Amniotic epithelial cell (primary cell): ENCODE measurements around the gene SULT2A1.
"Not testable (repeated sequence)": the region's sequence is repeated elsewhere in the genome, so short reads cannot be mapped to it uniquely, and the experiment has no call there.

Experiments
- DNase-seq: peaks from one replicate; pipeline ENCODE4 v3.0.0-alpha.2; 2010; ENCODE audit warnings: low read depth

SULT2A1 gene

DNA sequence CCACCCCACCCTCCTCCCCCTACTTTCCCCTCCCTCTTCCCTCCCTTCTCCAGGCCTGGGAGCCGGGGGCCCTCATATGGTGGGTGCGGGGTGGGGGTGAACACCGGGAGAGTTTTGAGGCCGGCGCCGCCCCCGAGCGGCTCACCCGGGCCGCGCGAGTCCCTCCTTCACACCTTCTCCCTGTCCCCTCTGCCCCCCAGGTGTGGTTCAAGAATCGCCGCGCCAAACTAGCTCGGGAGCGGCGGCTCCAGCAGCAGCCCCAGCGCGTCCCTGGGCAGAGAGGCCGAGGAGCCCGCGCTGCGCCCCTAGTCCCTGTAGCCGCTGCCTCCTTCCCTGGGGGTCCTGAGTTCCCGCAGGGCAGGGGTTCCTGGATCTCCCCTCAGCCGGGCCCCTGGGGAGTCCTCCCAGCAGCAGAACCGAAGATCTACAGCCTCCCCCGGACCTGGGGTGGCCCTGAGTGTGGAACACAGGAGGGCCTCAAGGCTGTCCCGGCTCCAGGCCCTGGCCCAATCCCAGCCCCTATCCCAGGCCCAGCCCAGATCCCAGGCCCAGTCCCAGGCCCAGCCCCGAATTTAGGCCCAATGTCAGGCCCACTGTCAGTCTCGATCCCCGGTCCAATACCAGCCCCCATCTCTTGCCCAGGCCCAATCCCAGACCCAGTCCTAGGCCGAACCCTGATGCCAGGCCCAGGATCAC is 25.4 kb downstream of the SULT2A1 start:
- no peak for DNase-seq

DNA sequence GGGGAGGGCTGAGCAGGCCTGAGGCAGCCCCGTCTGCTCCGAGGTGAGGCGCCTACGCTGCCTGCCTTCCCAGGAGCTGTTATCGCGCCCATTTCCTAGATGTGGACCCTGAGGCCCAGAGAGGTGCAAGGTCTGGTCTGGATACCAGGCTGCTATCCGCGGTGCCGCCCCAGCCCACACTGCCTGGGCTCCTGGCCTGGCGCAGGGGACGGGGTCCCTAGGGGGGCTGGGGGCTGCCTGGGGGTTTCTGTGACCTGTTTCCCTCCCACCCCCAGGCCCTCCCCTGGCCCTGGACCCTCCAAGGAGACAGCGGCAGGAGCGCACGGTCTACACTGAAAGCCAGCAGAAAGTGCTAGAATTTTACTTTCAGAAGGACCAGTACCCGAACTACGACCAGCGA is 26.3 kb downstream of the SULT2A1 start:
- DNase-seq, result not testable (repeated sequence)

DNA sequence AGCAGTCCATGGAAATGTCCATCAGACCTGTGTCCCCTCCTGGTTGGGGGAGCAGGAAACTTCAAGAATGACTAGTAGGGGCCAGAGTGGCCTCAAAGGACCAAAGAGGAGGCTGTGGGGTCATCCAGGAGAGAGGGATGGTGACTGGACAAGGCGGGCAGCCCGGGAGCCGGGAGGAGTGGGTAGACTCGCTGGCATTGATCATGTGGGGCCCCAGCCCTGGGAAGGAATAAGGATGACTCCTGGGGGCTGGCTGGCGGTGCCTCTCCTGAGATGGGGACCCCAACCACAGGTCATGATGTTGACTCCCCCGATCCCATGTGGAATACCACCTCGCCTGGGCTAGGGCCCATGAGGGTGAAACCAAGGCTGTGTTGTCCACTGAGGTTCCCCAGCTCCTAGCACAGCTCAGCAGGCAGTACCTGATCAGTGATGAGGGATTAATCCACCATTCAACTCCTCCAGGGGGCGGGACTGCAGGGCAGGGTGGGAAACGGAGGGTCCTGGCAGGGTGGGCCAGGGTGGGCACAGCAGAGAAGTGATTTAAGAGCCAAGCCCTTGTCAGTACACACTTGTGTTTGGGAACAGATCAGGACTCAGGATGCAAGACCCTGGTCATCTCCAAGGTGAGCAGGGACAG is 27.3 kb downstream of the SULT2A1 start, which contains the start of gene TPRX2:
TSS of gene TPRX2 (plus strand) at position 590 of the 640 bp plus-strand sequence. CDS start at position 602, 12 bp downstream.
- DNase-seq, result not testable (repeated sequence)

DNA sequence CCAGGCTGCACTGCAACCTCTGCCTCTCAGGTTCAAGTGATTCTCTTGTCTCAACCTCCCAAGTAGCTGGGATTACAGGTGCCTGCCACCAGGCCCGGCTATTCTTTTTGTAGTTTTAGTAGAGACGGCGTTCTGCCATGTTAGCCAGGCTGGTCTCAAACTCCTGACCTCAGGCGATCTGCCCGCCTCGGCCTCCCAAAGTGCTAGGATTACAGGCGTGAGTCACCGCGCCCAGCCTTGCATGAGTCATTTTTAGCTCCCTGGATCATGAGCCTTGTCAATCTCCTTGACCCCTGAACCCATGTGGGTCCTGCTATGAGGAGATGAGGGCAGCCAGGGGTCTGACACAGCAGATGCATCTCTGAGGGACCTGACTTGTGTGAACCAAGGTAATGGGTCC is 27.9 kb downstream of the SULT2A1 start:
- peak; percentile 42 for DNase-seq

DNA sequence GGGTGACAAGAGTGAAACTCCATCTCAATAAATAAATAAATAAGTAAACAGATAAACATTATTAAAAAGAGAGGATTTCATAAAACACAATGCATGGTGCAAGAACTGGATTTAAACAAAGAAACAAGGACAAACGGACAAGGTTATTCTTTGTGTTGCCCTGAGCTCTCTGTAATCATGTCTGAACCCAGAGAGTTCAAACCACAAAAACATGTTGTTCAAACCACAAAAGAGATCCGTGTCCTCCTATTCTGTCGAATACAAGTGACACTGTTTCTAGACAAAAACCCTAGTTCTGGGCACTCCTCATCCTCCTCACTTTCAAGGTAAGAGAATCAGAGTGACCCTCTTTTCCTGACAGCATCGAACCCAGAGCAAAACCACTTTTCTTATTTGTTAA is 31.7 kb downstream of the SULT2A1 start:
- DNase-seq, result no peak

DNA sequence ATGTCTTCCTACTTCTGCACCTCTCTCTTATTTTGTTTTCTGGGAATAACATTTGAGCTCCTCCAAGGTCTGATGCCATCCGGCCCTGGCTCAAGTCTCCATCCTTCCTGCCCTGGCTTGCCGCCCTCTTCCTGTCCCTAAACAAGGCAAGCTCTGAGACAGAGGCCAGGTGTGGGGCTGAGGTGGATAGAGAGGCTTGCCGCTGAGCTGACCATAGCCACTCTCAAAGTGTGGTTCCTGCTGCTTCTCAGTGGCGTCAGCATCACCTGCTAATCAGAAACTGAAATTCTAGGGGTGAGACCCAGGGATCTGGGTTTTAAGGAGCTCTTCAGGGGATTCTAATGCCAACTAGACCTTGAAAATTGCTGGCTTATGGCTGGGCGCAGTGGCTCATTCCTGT is 33.1 kb downstream of the SULT2A1 start:
- no peak for DNase-seq

DNA sequence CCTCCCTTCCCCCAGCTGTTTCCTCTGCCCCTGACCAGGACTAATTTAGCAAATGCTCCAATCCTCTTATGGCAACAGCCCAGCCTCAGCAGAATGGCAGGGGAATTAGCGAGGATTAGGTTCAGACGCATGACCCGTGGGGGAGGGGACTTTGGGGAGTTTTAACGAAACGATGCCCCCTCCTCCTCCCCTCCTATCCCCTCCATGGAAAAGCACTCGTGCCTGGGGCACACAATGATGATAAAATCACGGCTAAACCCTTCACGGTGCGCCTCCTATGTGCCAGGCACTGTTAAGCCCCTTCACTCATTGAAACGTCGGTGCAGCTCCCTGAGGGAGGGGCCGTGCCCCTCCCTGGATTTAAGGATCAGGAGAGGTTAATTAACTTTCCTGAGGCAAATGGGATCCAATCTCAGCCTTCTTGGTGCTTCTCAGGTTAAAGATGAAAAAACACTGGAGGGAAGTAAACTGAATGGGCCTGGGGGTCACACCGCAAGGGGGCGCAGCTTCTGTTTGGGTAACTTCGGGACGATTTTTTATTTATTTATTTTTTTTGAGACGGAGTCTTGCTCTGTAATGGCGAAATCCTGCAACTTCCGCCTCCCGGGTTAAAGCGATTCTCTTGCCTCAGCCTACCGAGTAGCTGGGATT is 37.2 kb downstream of the SULT2A1 start:
- peak; percentile 14 for DNase-seq

DNA sequence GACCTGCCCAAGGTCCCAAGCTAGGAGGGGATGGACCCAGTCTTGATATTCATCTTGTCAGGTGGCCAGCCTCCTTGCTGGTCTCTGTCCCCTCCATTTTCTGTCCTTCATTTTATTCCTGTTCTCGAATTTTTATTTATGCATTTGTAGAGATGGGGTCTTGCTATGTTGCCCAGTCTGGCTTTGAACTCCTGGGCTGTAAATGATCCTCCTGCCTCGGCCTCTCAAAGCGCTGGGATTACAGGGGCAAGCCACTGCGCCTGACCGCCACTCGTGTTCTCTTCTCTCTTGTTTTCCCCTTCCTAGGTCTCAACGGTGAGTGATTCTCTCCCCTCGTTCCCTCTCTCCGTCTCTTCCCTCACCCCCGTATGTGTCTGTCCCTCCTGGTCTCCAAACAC is 37.7 kb downstream of the SULT2A1 start:
- no peak for DNase-seq

DNA sequence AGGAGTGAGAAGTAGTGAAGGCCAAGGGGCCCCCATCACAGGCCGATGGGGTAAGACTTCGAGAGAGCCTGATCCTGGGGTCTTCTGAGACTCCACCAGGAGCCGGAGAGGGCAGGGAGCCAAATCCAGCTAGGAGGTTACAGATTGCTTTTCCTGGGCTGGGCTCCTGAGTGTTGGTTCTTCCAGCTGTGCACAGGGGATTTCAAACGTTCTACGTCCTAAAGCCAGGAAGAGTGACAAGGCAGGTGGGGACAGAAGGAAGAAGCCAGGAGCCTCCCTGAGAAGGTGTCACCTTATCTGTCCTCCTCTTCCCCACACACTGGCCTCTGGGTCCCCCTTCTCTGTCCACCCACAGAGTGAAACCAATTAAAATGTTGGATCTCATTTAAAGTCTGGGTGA is 43.2 kb downstream of the SULT2A1 start:
- DNase-seq, result no peak

DNA sequence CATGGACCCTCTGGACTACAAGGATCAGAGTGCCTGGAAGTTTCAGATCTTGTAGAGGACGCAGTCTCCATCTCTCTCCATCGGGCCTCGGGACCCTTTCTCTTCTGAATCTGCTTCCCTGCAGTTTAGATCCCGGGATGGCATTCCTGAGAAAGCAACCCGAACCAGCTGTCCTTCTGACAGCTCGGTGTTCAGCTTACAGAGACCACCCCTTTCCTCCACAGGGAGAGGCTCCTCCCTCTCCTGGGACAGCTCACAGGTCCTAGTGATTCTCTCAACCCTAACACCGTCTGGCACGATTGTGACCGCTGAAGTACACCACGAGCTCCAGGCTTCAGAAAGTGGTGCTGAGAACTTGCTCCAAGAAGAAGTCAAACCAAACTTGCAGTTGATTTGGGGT is 46.2 kb downstream of the SULT2A1 start:
- DNase-seq, result peak; percentile 24

DNA sequence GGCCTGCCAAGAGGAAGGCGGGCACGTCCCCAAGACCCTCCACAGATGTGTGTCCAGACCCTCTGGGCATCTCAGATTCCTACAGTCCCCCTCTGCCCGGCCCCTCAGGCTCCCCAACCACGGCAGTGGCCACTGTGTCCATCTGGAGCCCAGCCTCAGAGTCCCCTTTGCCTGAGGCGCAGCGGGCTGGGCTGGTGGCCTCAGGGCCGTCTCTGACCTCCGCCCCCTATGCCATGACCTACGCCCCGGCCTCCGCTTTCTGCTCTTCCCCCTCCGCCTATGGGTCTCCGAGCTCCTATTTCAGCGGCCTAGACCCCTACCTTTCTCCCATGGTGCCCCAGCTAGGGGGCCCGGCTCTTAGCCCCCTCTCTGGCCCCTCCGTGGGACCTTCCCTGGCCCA is 46.7 kb downstream of the SULT2A1 start:
- DNase-seq, result no peak

DNA sequence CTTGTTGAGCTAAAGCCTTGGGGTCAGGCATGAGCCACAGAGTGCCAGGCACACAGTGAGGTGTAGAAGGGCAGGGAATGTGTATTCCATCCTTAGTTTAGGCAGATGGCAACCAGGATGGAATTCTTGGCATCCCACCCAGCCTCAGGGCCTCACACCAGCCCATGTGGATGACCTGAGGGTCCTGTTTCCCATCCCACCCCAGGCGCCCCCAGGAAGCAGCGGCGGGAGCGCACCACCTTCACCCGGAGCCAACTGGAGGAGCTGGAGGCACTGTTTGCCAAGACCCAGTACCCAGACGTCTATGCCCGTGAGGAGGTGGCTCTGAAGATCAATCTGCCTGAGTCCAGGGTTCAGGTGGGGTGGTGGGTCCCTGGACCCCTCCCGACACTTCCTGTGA is 50.1 kb downstream of the SULT2A1 start:
- no peak for DNase-seq

DNA sequence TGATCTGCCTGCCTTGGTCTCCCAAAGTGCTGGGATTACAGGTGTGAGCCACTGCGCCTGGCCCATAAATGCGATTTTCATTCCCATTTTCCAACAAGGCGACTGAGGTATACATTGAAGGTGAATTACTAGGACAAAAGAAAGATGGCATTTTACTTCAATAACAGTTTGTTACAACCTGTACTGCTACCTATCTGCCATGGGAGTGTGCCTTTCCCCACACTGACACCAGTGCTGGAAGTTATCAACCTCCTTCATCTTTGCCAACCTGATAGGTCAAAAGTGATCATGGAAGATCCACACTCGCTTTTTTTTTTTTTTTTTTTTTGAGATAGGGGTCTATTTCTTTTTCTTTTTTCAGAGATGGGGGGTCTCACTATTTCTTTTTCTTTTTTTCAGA is 53.4 kb downstream of the SULT2A1 start:
- no peak for DNase-seq

DNA sequence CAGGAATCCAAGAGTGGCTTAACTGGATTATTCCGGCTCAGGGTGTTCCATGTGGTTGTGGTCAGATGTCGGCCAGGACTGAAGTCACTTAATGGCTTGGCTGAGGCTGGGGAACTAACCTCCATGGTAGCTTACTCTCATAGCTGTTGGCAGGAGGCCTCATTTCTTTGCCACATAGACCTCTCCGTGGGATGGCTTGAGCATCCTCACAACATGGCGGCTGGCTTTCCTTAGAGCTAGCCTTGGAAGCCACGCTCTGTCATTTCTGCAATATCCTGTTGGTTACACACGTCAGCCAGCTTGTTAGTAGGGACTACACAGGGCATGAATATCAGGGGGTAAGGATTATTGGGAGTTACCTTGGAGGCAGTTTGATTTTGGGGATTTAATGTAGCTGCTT is 59.3 kb downstream of the SULT2A1 start:
- DNase-seq, result no peak

DNA sequence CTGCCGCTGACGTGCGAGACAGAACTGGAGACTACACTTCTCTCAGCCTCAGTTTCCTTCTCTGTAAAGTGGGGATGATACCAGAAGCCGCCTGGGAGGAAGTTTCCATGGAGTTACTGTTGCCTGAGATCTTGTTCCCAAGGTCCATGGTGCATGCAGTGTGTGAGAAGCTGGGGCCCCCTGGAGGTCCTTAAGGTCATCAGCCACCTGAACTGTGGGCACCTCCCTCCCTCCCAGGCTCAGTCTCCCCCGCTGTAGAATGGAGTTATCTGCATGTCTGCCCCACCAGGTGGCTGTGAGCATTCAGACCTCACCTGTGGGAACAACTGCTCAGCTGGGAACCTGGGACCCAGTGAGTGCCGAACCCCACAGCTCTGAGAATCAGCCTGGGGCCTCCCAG is 61.7 kb downstream of the SULT2A1 start:
- DNase-seq, result no peak

DNA sequence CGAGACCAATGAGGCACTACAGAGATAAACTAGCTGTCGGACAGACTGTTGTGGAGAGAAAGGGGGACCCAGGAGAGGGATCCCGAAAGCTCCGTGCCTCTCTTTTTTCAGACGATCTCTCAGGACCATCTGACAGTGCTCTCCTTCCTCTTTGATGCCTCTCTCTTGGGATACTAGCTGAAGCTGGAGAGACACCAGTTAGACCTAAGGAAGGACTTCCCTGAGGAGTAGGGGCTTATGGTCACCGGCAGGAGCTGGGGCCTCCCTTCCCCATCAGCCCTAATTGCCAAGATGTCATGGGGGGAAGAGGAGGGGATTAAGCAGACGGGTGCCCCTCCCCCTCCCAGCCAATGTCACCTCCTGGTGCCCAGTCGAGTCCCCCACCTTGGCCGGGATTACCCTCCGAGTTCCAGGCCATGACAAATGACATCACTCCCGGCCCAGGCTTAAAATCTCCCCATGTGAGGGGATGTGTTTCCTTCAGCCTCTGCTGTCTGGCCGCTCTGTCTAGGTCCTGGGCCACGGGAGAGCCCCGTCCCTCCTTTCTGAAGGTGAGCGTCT is 64.6 kb downstream of the SULT2A1 start, which contains the start of gene CRX:
TSS of gene CRX (plus strand) at position 478 of the 561 bp plus-strand sequence. CDS start 12,507 bp downstream, outside the sequence.
- no peak for DNase-seq
